HG02981 (cell line): Measurements from ENCODE around the gene ST6GAL2.

Source experiments
- ATAC-seq: cut with Tn5 transposase; IDR thresholded peaks from one replicate; pipeline ENCODE4 v1.9.1; 2021; ENCODE audit warnings: mild to moderate bottlenecking, moderate library complexity; ENCODE audit not compliant: unreplicated experiment

Gene ST6GAL2

GRCh38 chr2:106758901-106759497, 127.0 kb downstream of the ST6GAL2 start:
- no peak for ATAC-seq
